PFSK-1 (cell line): ENCODE data around the gene CYB5D1. TPM values are rescaled to one million over a fixed set of nuclear protein-coding genes. Genes with fewer than 3 reads are reported as not detected.

Source experiments
- FOXP2 ChIP-seq: optimal IDR thresholded peaks from 2 replicates; pipeline ENCODE3; 2011; ENCODE audit warnings: borderline replicate concordance, control low read depth, inconsistent platforms; ENCODE audit not compliant: insufficient read depth; ENCODE audit errors: extremely low read length, extremely low read depth
- POLR2AphosphoS5 ChIP-seq: IDR thresholded peaks from 2 replicates; pipeline ENCODE4 v1.6.1; 2012; ENCODE audit warnings: low read depth, mild to moderate bottlenecking, control low read depth, low read length, moderate library complexity
- SIN3A ChIP-seq: IDR thresholded peaks from 2 replicates; pipeline ENCODE4 v1.6.1; 2012; ENCODE audit warnings: mild to moderate bottlenecking, low read length, moderate library complexity, borderline replicate concordance; ENCODE audit not compliant: insufficient read depth
- TAF1 ChIP-seq: IDR thresholded peaks from 2 replicates; pipeline ENCODE4 v1.6.1; 2012; ENCODE audit warnings: low read length, control low read depth, borderline replicate concordance; ENCODE audit not compliant: insufficient read depth
- polyA plus RNA-seq: library from polyadenylated mRNA; unstranded; fragments of >200 nt; gene quantifications from one replicate; pipeline ENCODE4 v1.2.1, GENCODE V29; 2012; ENCODE audit warnings: low read depth, missing spikeins; ENCODE audit not compliant: insufficient read length
- TF ChIP-seq, protein P1 (sequence below), 2 experiments: IDR thresholded peaks; 2 replicates each; pipeline versions ENCODE4 v1.6.1 to v1.8.0; 2011 to 2012; ENCODE audit warnings: low read depth in 2 of 2, low read length in 2 of 2, control low read depth in 1 of 2, inconsistent platforms in 1 of 2, mild to moderate bottlenecking in 1 of 2, moderate library complexity in 1 of 2; ENCODE audit not compliant: insufficient read depth in 1 of 2

The CYB5D1 gene, protein sequence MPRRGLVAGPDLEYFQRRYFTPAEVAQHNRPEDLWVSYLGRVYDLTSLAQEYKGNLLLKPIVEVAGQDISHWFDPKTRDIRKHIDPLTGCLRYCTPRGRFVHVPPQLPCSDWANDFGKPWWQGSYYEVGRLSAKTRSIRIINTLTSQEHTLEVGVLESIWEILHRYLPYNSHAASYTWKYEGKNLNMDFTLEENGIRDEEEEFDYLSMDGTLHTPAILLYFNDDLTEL
- 16.4 TPM for polyA plus RNA-seq

DNA sequence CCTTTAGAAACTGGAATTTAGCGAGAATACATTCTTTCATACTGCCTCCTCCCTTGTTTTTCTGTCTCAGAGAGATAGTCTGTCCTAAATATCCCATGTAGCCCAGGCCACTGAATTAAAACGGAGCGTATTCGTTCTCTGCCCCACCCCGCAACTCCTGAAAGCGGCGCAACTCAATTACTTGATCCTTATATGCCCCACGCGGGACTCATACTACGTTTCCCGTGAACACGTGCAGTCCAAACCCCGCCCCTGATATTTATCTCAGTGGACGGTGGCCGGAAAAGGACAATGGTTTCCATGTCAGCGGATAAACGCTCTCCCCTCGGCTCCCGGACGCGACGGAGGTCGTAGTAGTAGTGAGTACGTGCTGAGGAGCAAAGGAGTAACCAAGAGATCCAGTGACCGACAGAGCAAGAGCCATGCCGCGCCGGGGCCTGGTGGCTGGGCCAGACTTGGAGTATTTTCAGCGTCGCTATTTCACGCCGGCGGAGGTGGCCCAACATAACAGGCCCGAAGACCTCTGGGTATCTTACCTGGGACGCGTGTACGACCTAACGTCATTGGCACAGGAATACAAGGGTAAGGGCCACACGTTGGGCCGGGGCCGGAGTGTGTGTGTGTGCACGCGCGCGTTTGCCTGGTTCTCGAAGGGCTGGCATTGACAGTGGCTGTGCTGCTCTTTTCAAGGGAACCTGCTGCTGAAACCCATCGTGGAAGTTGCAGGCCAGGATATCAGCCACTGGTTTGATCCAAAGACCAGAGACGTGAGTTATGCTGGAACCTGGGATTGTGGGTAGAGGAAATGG lies at the start of gene CYB5D1:
TSS of gene CYB5D1 (plus strand) at position 291 of the 809 bp plus-strand sequence. CDS start at position 423, 132 bp downstream.
- peak; percentile 95 for TF ChIP-seq SIN3A
- TF ChIP-seq FOXP2, result no peak
- TF ChIP-seq, protein P1, sequence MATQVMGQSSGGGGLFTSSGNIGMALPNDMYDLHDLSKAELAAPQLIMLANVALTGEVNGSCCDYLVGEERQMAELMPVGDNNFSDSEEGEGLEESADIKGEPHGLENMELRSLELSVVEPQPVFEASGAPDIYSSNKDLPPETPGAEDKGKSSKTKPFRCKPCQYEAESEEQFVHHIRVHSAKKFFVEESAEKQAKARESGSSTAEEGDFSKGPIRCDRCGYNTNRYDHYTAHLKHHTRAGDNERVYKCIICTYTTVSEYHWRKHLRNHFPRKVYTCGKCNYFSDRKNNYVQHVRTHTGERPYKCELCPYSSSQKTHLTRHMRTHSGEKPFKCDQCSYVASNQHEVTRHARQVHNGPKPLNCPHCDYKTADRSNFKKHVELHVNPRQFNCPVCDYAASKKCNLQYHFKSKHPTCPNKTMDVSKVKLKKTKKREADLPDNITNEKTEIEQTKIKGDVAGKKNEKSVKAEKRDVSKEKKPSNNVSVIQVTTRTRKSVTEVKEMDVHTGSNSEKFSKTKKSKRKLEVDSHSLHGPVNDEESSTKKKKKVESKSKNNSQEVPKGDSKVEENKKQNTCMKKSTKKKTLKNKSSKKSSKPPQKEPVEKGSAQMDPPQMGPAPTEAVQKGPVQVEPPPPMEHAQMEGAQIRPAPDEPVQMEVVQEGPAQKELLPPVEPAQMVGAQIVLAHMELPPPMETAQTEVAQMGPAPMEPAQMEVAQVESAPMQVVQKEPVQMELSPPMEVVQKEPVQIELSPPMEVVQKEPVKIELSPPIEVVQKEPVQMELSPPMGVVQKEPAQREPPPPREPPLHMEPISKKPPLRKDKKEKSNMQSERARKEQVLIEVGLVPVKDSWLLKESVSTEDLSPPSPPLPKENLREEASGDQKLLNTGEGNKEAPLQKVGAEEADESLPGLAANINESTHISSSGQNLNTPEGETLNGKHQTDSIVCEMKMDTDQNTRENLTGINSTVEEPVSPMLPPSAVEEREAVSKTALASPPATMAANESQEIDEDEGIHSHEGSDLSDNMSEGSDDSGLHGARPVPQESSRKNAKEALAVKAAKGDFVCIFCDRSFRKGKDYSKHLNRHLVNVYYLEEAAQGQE (IDR thresholded peaks at IDR 0.05; ENCODE audit: insufficient read depth in 1 of 2, low read depth in 2 of 2, low read length in 2 of 2), result 0 out of 4 replicates have a peak, but pooled peaks of 1 of the 2 experiments have one; percentile 21
- 0 out of 2 replicates have a peak, but pooled peaks have one; percentile 7 for TF ChIP-seq TAF1
- peak; percentile 33; the same call in 1 of the 2 replicates for TF ChIP-seq POLR2AphosphoS5

DNA sequence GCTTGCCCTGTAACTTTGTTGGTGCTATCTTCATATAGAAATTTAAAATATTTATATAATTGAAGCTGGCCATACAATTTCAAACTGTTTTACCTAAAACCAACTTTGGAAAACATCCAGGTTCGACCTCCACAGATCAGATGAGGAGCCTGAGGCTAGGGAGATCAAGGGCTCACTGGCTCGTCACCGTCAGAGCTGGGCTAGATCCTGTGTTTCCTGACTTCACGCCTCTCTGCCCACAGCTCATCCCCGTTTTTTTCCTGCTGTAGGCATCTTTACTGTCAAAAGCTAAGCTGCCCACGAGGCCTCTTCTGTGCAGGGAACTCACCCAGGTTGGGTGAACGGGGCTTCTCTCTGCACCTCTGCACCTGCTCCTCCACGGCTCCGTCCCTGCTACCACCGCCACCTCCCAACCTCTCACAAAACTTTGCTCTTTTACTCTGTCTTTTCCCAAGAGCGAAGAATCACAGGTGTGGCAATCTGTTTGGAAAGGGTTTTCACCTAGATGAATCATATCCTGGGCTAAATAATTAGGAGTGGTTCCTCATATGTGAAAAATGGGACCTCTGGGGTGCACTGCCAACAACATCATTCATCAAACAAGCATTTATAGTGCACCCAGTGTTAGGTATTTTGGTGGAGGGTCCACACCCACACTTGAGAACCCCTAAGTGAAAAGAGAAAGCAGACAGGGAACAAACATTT lies 48.6 kb upstream of the CYB5D1 start:
- TF ChIP-seq SIN3A, result no peak
- no peak for TF ChIP-seq TAF1
- TF ChIP-seq, protein P1 (IDR thresholded peaks at IDR 0.05; ENCODE audit: insufficient read depth in 1 of 2, low read depth in 2 of 2, low read length in 2 of 2), result no peak
- TF ChIP-seq POLR2AphosphoS5, result no peak
- no peak for TF ChIP-seq FOXP2

DNA sequence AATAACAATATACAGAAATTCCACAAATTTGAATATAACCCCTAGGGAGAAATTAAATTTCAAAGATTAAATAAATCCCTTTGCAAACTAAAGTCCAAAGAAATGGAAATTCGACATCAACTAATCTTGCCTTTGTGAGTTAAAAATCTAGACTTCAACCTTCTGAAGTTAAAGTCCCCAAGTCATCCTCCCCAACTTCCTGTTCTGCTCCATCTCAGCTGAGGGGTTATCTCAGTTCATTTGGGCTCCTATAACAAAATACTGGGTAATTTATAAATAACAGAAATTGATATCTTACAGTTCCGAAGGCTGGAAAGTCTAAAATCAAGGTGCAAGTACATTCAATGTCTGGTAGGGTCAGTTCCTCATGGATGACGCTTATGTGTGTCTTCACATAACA lies 46.6 kb upstream of the CYB5D1 start:
- TF ChIP-seq FOXP2, result no peak
- TF ChIP-seq, protein P1 (IDR thresholded peaks at IDR 0.05; ENCODE audit: insufficient read depth in 1 of 2, low read depth in 2 of 2, low read length in 2 of 2), result no peak
- TF ChIP-seq TAF1, result no peak
- TF ChIP-seq POLR2AphosphoS5, result no peak
- TF ChIP-seq SIN3A, result no peak

- TF ChIP-seq SIN3A (no peak), FOXP2 (no peak), TAF1 (no peak), POLR2AphosphoS5 (no peak)
- TF ChIP-seq, protein P1 (IDR thresholded peaks at IDR 0.05; ENCODE audit: insufficient read depth in 1 of 2, low read depth in 2 of 2, low read length in 2 of 2), result no peak
These were observed 42.8 kb upstream of the CYB5D1 start for GRCh38 chr17:7814969-7815368.
